SK-N-SH (cell line): Measurements from ENCODE around the gene BMPR1B. TPM values are rescaled to one million over a fixed set of nuclear protein-coding genes. Genes with fewer than 3 reads are reported as not detected.

Source experiments
- CTCF ChIA-PET: fragments of 300-600, 350-600 bp; formaldehyde crosslinking; extraction: SDS; loops from one replicate; lab custom pipeline; 2021; lab: Yijun Ruan, JAX
- POLR2A ChIA-PET: fragments of 350-600 bp; sonication (Branson Sonifier 250); formaldehyde crosslinking; extraction: SDS; loops from one replicate; lab custom pipeline; 2020; ENCODE audit warnings: antibody characterized with exemption, inconsistent platforms; lab: Yijun Ruan, JAX
- DNase-seq: peaks from one replicate; pipeline ENCODE4 v3.0.0; 2012
- H2AFZ ChIP-seq: fragments of 200-600 bp; sonication (generic); 2 replicates; pipeline ENCODE4 v1.8.1; 2016; ENCODE audit warnings: antibody characterized with exemption, mild to moderate bottlenecking, low read depth
- H3F3A ChIP-seq: fragments of 200-600 bp; sonication (generic); replicated peaks from 2 replicates; pipeline ENCODE3; 2016; ENCODE audit warnings: antibody characterized with exemption, mild to moderate bottlenecking; ENCODE audit not compliant: insufficient read depth
- H3K27ac ChIP-seq, 2 experiments: fragments of 200-500 bp in 1 of 2; fragments of 200-600 bp in 1 of 2; sonication (Bioruptor generic) in 1 of 2; sonication (generic), shearing (Covaris generic) in 1 of 2; 2 replicates each; pipeline versions ENCODE4 v1.5.1 to v1.6.1; 2014 to 2016; ENCODE audit warnings: low read depth in 2 of 2, inconsistent platforms in 1 of 2, low read length in 1 of 2, mild to moderate bottlenecking in 1 of 2, mixed read lengths in 1 of 2
- H3K27me3 ChIP-seq: fragments of 200-600 bp; sonication (generic), shearing (Covaris generic); 2 replicates; pipeline ENCODE4 v1.6.1; 2016; ENCODE audit warnings: mixed run types; ENCODE audit not compliant: insufficient read depth
- H3K36me3 ChIP-seq, 2 experiments: fragments of 200-500 bp in 1 of 2; fragments of 200-600 bp in 1 of 2; sonication (Bioruptor generic) in 1 of 2; sonication (generic) in 1 of 2; replicated peaks in 1 of 2; 2 replicates each; pipeline versions ENCODE3 to v1.5.1; 2014 to 2016; ENCODE audit warnings: low read length in 1 of 2, mild to moderate bottlenecking in 1 of 2; ENCODE audit not compliant: insufficient read depth in 2 of 2, control insufficient read depth in 1 of 2
- H3K4me1 ChIP-seq, 2 experiments: fragments of 200-500 bp in 1 of 2; fragments of 200-600 bp in 1 of 2; sonication (Bioruptor generic) in 1 of 2; sonication (generic), shearing (Covaris generic) in 1 of 2; 2 replicates each; pipeline versions ENCODE4 v1.5.1 to v1.6.1; 2014 to 2016; ENCODE audit warnings: low read depth in 1 of 2, low read length in 1 of 2, mixed run types in 1 of 2; ENCODE audit not compliant: insufficient read depth in 2 of 2, control insufficient read depth in 1 of 2
- H3K4me2 ChIP-seq: fragments of 200-600 bp; sonication (generic), shearing (Covaris generic); 2 replicates; pipeline ENCODE4 v1.6.1; 2017; ENCODE audit warnings: mixed run types
- H3K4me3 ChIP-seq, 2 experiments: fragments of 200-500 bp in 1 of 2; fragments of 200-600 bp in 1 of 2; sonication (Bioruptor generic) in 1 of 2; sonication (generic), shearing (Covaris generic) in 1 of 2; 2 replicates each; pipeline versions ENCODE4 v1.5.1 to v1.8.1; 2014 to 2016; ENCODE audit warnings: low read depth in 2 of 2, inconsistent platforms in 1 of 2, low read length in 1 of 2, mild to moderate bottlenecking in 1 of 2, mixed read lengths in 1 of 2, moderate library complexity in 1 of 2
- H3K79me2 ChIP-seq: fragments of 200-600 bp; sonication (generic); 2 replicates; pipeline ENCODE4 v1.8.1; 2017; ENCODE audit warnings: mild to moderate bottlenecking; ENCODE audit not compliant: insufficient read depth
- H3K9ac ChIP-seq: fragments of 200-600 bp; sonication (generic); 2 replicates; pipeline ENCODE4 v1.6.1; 2017; ENCODE audit warnings: mixed run types
- H3K9me2 ChIP-seq: fragments of 200-600 bp; sonication (generic); 2 replicates; pipeline ENCODE4 v1.6.1; 2017; ENCODE audit warnings: mixed run types
- H3K9me3 ChIP-seq: fragments of 200-600 bp; sonication (generic); 2 replicates; pipeline ENCODE4 v1.6.1; 2017; ENCODE audit warnings: mixed run types, mild to moderate bottlenecking, moderate library complexity
- H4K20me1 ChIP-seq: fragments of 200-600 bp; sonication (generic); 2 replicates; pipeline ENCODE4 v1.6.1; 2017; ENCODE audit warnings: mild to moderate bottlenecking, mixed run types; ENCODE audit not compliant: insufficient read depth
- CHD2 ChIP-seq: fragments of 150-350 bp; IDR thresholded peaks from 2 replicates; pipeline ENCODE4 v1.6.1; 2018; ENCODE audit warnings: low read length; ENCODE audit not compliant: partially characterized antibody
- ELF1 ChIP-seq: IDR thresholded peaks from 2 replicates; pipeline ENCODE4 v1.4.0; 2012
- EZH2phosphoT487 ChIP-seq: fragments of 200-600 bp; sonication (generic); IDR thresholded peaks from 2 replicates; pipeline ENCODE4 v1.6.1; 2017; ENCODE audit warnings: low read depth, mixed run types, mild to moderate bottlenecking, antibody characterized with exemption, moderate library complexity, borderline replicate concordance
- FOSL2 ChIP-seq: IDR thresholded peaks from 2 replicates; pipeline ENCODE4 v1.4.0; 2012; ENCODE audit warnings: low read depth, mild to moderate bottlenecking, moderate library complexity, borderline replicate concordance
- FOXM1 ChIP-seq: IDR thresholded peaks from 2 replicates; pipeline ENCODE4 v1.4.0; 2012; ENCODE audit warnings: low read depth, mild to moderate bottlenecking
- GATA2 ChIP-seq: sonication (generic); formaldehyde crosslinking; IDR thresholded peaks from 2 replicates; pipeline ENCODE4 v1.5.0; 2020; ENCODE audit warnings: mild to moderate bottlenecking, missing genetic modification reagents
- MEF2A ChIP-seq: IDR thresholded peaks from 2 replicates; pipeline ENCODE4 v1.4.0; 2012; ENCODE audit warnings: low read depth, borderline replicate concordance
- MXI1 ChIP-seq: IDR thresholded peaks from 2 replicates; pipeline ENCODE4 v1.6.1; 2012; ENCODE audit warnings: mild to moderate bottlenecking, low read depth, low read length, improper control_type of control experiment
- NFIC ChIP-seq: IDR thresholded peaks from 2 replicates; pipeline ENCODE4 v1.4.0; 2012; ENCODE audit warnings: borderline replicate concordance
- NRF1 ChIP-seq: IDR thresholded peaks from 2 replicates; pipeline ENCODE4 v1.6.1; 2012; ENCODE audit warnings: low read depth, mild to moderate bottlenecking, low read length
- POLR2AphosphoS5 ChIP-seq: IDR thresholded peaks from 2 replicates; pipeline ENCODE4 v1.6.1; 2012; ENCODE audit warnings: low read depth, low read length
- RAD21 ChIP-seq: IDR thresholded peaks from 2 replicates; pipeline ENCODE4 v1.6.1; 2012; ENCODE audit warnings: mild to moderate bottlenecking, low read length
- RCOR1 ChIP-seq: fragments of 150-350 bp; IDR thresholded peaks from 2 replicates; pipeline ENCODE4 v1.6.1; 2017; ENCODE audit warnings: antibody characterized with exemption, low read length
- REST ChIP-seq: IDR thresholded peaks from 2 replicates; pipeline ENCODE4 v1.6.1; 2012; ENCODE audit warnings: mild to moderate bottlenecking, low read depth, low read length, moderate library complexity
- RFX5 ChIP-seq: IDR thresholded peaks from 2 replicates; pipeline ENCODE4 v1.6.1; 2012; ENCODE audit warnings: mild to moderate bottlenecking, improper control_type of control experiment, low read length
- TAF1 ChIP-seq: IDR thresholded peaks from 2 replicates; pipeline ENCODE4 v1.6.1; 2012; ENCODE audit warnings: low read depth, mild to moderate bottlenecking, low read length, moderate library complexity, borderline replicate concordance
- TCF12 ChIP-seq: IDR thresholded peaks from 2 replicates; pipeline ENCODE4 v1.4.0; 2012
- TEAD4 ChIP-seq: IDR thresholded peaks from 2 replicates; pipeline ENCODE4 v1.4.0; 2012; ENCODE audit warnings: mild to moderate bottlenecking, borderline replicate concordance; ENCODE audit not compliant: insufficient read depth
- USF1 ChIP-seq: IDR thresholded peaks from 2 replicates; pipeline ENCODE4 v1.4.0; 2012; ENCODE audit warnings: low read depth, borderline replicate concordance
- USF2 ChIP-seq: fragments of 150-350 bp; IDR thresholded peaks from 2 replicates; pipeline ENCODE4 v1.6.1; 2017; ENCODE audit warnings: antibody characterized with exemption, low read length, low read depth, borderline replicate concordance
- WGBS: methylation state at CpG from one replicate; pipeline ENCODE4 v1.1.6; 2017; ENCODE audit warnings: low lambda C conversion rate; 5-methylcytosine and 5-hydroxymethylcytosine counted together
- polyA plus RNA-seq, 3 experiments: library from polyadenylated mRNA; depleted of rRNA; stranded (reverse); fragments of >200 nt; gene quantifications; 2 replicates each; pipeline ENCODE4 v1.2.3, GENCODE V29; 2012

The BMPR1B gene
- polyA plus RNA-seq, 1 of the 3 experiments (the other 2 are of a cell fraction), result 0.16 TPM

- POLR2A ChIA-PET, result no interaction called here
These were observed 255.5 kb downstream of the BMPR1B start for GRCh38 chr4:95013236-95013635.

More at GRCh38 chr4:95013236-95013635, 255.5 kb downstream of the BMPR1B start:
- H3K36me3 ChIP-seq, result no peaks in the 10 kb centered on the region
- H3K4me2 ChIP-seq, result no peak overlapping the region
- H3K27ac ChIP-seq, result no peak overlapping the region
- DNase-seq, result no peak
- no peaks in the 10 kb centered on the region for H3K9me2 ChIP-seq
- no peaks in the 10 kb centered on the region for H4K20me1 ChIP-seq
- H3K27me3 ChIP-seq, result no peaks in the 10 kb centered on the region
- TF ChIP-seq FOSL2, result no peak
- no peak for TF ChIP-seq TCF12
- no peak for TF ChIP-seq POLR2AphosphoS5
- TF ChIP-seq RCOR1, result no peak
- TF ChIP-seq TAF1, result no peak
- TF ChIP-seq FOXM1, result no peak
- no peak for TF ChIP-seq MXI1
- TF ChIP-seq USF2, result no peak
- TF ChIP-seq CHD2, result no peak
- no peak for TF ChIP-seq NRF1
- TF ChIP-seq TEAD4, result no peak
- no peak for TF ChIP-seq RFX5
- no peak for TF ChIP-seq REST
- TF ChIP-seq RAD21, result no peak
- TF ChIP-seq MEF2A, result no peak
- TF ChIP-seq EZH2phosphoT487, result no peak
- no peak for TF ChIP-seq ELF1
- no peak for TF ChIP-seq GATA2 (CRISPR knock-in tag)
- no peak for TF ChIP-seq USF1
- TF ChIP-seq NFIC, result no peak
- CTCF ChIA-PET, result no interaction called here
- H3K79me2 ChIP-seq, result no peaks in the 10 kb centered on the region
- no peaks in the 10 kb centered on the region for H3F3A ChIP-seq
- no peaks in the 10 kb centered on the region; a peak in 1 of 4 replicates for H3K4me1 ChIP-seq
- WGBS, result 89% methylated on average over 2 of the region's 2 CpGs
- no peak overlapping the region for H3K4me3 ChIP-seq
- no peak overlapping the region for H3K9ac ChIP-seq
- H3K9me3 ChIP-seq, result no peaks in the 10 kb centered on the region
- no peak overlapping the region for H2AFZ ChIP-seq
